Measurements from ENCODE around the gene PPFIA4. TPM values are rescaled to one million over a fixed set of nuclear protein-coding genes. Genes with fewer than 3 reads are reported as not detected.

PPFIA4 gene
- total RNA-seq, 1 donor from 2014 or later = 6.4 TPM

GRCh38 chr1:203080456-203080855, 54.2 kb downstream of the PPFIA4 start:
- intact Hi-C loops (cut with micrococcal nuclease) = no loop called here

- intact Hi-C loops (cut with micrococcal nuclease) = no loop called here
Measured at GRCh38 chr1:203081465-203082230, 55.4 kb downstream of the PPFIA4 start.

GRCh38 chr1:203082231-203082505, 55.9 kb downstream of the PPFIA4 start:
- intact Hi-C loops (cut with micrococcal nuclease) = no loop called here

- intact Hi-C loops (cut with micrococcal nuclease) = no loop called here
Measured at GRCh38 chr1:203082571-203083462, 56.5 kb downstream of the PPFIA4 start.

- intact Hi-C loops (cut with micrococcal nuclease) = no loop called here
Measured at GRCh38 chr1:203083463-203083921, 57.2 kb downstream of the PPFIA4 start.

- intact Hi-C loops (cut with micrococcal nuclease) = no loop called here
Measured at GRCh38 chr1:203084588-203085527, 58.6 kb downstream of the PPFIA4 start.

- intact Hi-C loops (cut with micrococcal nuclease) = no loop called here
Measured at GRCh38 chr1:203085528-203086406, 59.5 kb downstream of the PPFIA4 start, which contains the start of gene MYOG. Gene MYOG, minus strand, starts transcription at chr1:203086012. Its CDS starts 51 bp downstream, at chr1:203085961.

GRCh38 chr1:203086992-203087763, 60.9 kb downstream of the PPFIA4 start:
- intact Hi-C loops (cut with micrococcal nuclease) = no loop called here

- intact Hi-C loops (cut with micrococcal nuclease) = no loop called here
Measured at GRCh38 chr1:203088441-203088840, 62.1 kb downstream of the PPFIA4 start.

GRCh38 chr1:203089001-203089650, 62.8 kb downstream of the PPFIA4 start:
- intact Hi-C loops (cut with micrococcal nuclease) = no loop called here

- intact Hi-C loops (cut with micrococcal nuclease) = no loop called here
Measured at GRCh38 chr1:203089651-203090045, 63.4 kb downstream of the PPFIA4 start.

- intact Hi-C loops (cut with micrococcal nuclease) = no loop called here
Measured at GRCh38 chr1:203090421-203091198, 64.3 kb downstream of the PPFIA4 start.

- intact Hi-C loops (cut with micrococcal nuclease) = no loop called here
Measured at GRCh38 chr1:203091199-203091477, 64.8 kb downstream of the PPFIA4 start.

GRCh38 chr1:203091761-203092330, 65.6 kb downstream of the PPFIA4 start:
- intact Hi-C loops (cut with micrococcal nuclease) = no loop called here

GRCh38 chr1:203093754-203094410, 67.6 kb downstream of the PPFIA4 start:
- intact Hi-C loops (cut with micrococcal nuclease) = no loop called here

GRCh38 chr1:203095061-203095690, 68.9 kb downstream of the PPFIA4 start:
- intact Hi-C loops (cut with micrococcal nuclease) = no loop called here

GRCh38 chr1:203096566-203096965, 70.3 kb downstream of the PPFIA4 start:
- intact Hi-C loops (cut with micrococcal nuclease) = no loop called here
